Body of pancreas (tissue), 4 donors: ENCODE data around the gene WASHC2A.

Experiments
- CTCF ChIP-seq, 7 experiments: fragments of 450-650 bp in 4 of 7; fragments of 200-600 bp in 3 of 7; sonication (generic) in 3 of 7; IDR thresholded peaks; one replicate each; pipeline ENCODE4 v1.5.1; 2016 to 2019; ENCODE audit warnings: antibody characterized with exemption in 7 of 7
- POLR2A ChIP-seq, 3 donors: fragments of 450-650 bp; IDR thresholded peaks; one replicate each; pipeline ENCODE4 v1.6.1; 2016; ENCODE audit warnings: antibody characterized with exemption in 3 of 3, mild to moderate bottlenecking in 2 of 3

- no peak for TF ChIP-seq CTCF (IDR thresholded peaks at IDR 0.05)
- TF ChIP-seq POLR2A (IDR thresholded peaks at IDR 0.05) = no peak
Observed at GRCh38 chr10:50063100-50063499, 4.7 kb upstream of the WASHC2A start.
